Measurements from ENCODE around the gene STPG2.

- TF ChIP-seq POLR2AphosphoS5 (IDR thresholded peaks at IDR 0.05; ENCODE audit: insufficient read depth, low read depth, low read length) (no peak), EZH2 (IDR thresholded peaks at IDR 0.05; ENCODE audit: borderline replicate concordance, low read depth, low read length, severe bottlenecking) (no peak), POLR2A (IDR thresholded peaks at IDR 0.05; ENCODE audit: low read depth, low read length) (no peak), JUN (IDR thresholded peaks at IDR 0.05; ENCODE audit: borderline replicate concordance, insufficient read depth, insufficient read length, low read depth) (peak; percentile 38)
- TF ChIP-seq, protein P1, sequence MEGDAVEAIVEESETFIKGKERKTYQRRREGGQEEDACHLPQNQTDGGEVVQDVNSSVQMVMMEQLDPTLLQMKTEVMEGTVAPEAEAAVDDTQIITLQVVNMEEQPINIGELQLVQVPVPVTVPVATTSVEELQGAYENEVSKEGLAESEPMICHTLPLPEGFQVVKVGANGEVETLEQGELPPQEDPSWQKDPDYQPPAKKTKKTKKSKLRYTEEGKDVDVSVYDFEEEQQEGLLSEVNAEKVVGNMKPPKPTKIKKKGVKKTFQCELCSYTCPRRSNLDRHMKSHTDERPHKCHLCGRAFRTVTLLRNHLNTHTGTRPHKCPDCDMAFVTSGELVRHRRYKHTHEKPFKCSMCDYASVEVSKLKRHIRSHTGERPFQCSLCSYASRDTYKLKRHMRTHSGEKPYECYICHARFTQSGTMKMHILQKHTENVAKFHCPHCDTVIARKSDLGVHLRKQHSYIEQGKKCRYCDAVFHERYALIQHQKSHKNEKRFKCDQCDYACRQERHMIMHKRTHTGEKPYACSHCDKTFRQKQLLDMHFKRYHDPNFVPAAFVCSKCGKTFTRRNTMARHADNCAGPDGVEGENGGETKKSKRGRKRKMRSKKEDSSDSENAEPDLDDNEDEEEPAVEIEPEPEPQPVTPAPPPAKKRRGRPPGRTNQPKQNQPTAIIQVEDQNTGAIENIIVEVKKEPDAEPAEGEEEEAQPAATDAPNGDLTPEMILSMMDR (IDR thresholded peaks at IDR 0.05; ENCODE audit: extremely low read depth in 1 of 2, insufficient read depth in 1 of 2, low read depth in 1 of 2, low read length in 2 of 2), result no peak
- TF ChIP-seq, protein P2, sequence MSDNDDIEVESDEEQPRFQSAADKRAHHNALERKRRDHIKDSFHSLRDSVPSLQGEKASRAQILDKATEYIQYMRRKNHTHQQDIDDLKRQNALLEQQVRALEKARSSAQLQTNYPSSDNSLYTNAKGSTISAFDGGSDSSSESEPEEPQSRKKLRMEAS (IDR thresholded peaks at IDR 0.05; ENCODE audit: insufficient read depth, insufficient read length), result no peak
Measured at GRCh38 chr4:97819294-97819693, 324.0 kb downstream of the STPG2 start.

All from endothelial cell of umbilical vein (primary cell).